ENCODE results near the gene FNBP1. TPM values are rescaled to one million over a fixed set of nuclear protein-coding genes. Genes with fewer than 3 reads are reported as not detected.

FNBP1 gene
- total and polyA plus RNA-seq, 2 experiments from 2014 or later: 19.5 to 21.0 TPM

DNA sequence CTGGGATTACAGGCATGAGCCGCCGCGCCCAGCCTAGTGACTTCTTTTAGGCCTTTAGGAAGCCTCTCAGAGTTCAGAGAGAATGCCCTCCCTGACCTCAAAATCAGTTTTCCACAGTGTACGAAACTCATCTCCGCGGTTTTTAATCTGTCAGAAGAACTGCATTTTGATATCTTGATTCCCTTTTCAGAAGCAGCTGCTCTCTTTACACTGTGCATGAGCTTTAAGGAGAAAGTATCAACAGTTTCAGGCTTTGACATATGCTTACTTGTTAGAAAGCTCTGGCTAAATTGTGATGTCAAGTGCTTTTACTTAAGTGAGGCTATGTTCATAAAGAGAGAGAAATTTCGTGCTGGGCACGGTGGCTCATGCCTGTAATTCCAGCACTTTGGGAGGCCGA, 133.1 kb downstream of the FNBP1 start:
- Histone ChIP-seq H3K4me2 (no peak overlapping the region), H3K27me3 (no peaks in the 10 kb centered on the region), H3K4me1 (ENCODE audit: insufficient read depth) (peaks cover 4% of the 10 kb centered on the region), H2AFZ (no peak overlapping the region), H3K9me2 (replicated peaks; ENCODE audit: insufficient read depth) (no peaks in the 10 kb centered on the region), H3K79me2 (no peaks in the 10 kb centered on the region), H4K20me1 (ENCODE audit: insufficient read depth, poor library complexity, severe bottlenecking) (no peaks in the 10 kb centered on the region), H3K27ac (no peak overlapping the region), H3K9me3 (ENCODE audit: low read depth) (no peaks in the 10 kb centered on the region), H3K36me3 (replicated peaks; ENCODE audit: insufficient read depth, low read depth) (no peaks in the 10 kb centered on the region), H3K4me3 (no peak overlapping the region)
- no peak for TF ChIP-seq EZH2 (IDR thresholded peaks at IDR 0.05; ENCODE audit: borderline replicate concordance)
- no peak for TF ChIP-seq EZH2phosphoT487 (IDR thresholded peaks at IDR 0.05; ENCODE audit: low read depth, severe bottlenecking, unreplicated experiment)
- TF ChIP-seq, protein P1, sequence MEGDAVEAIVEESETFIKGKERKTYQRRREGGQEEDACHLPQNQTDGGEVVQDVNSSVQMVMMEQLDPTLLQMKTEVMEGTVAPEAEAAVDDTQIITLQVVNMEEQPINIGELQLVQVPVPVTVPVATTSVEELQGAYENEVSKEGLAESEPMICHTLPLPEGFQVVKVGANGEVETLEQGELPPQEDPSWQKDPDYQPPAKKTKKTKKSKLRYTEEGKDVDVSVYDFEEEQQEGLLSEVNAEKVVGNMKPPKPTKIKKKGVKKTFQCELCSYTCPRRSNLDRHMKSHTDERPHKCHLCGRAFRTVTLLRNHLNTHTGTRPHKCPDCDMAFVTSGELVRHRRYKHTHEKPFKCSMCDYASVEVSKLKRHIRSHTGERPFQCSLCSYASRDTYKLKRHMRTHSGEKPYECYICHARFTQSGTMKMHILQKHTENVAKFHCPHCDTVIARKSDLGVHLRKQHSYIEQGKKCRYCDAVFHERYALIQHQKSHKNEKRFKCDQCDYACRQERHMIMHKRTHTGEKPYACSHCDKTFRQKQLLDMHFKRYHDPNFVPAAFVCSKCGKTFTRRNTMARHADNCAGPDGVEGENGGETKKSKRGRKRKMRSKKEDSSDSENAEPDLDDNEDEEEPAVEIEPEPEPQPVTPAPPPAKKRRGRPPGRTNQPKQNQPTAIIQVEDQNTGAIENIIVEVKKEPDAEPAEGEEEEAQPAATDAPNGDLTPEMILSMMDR (IDR thresholded peaks at IDR 0.05; ENCODE audit: poor library complexity): no peak
- WGBS (ENCODE audit: low lambda C conversion rate, missing lambda C conversion rate): 95% methylated on average over 9 of the region's 9 CpGs
- no peak for DNase-seq (ENCODE audit: low spot score)

DNA sequence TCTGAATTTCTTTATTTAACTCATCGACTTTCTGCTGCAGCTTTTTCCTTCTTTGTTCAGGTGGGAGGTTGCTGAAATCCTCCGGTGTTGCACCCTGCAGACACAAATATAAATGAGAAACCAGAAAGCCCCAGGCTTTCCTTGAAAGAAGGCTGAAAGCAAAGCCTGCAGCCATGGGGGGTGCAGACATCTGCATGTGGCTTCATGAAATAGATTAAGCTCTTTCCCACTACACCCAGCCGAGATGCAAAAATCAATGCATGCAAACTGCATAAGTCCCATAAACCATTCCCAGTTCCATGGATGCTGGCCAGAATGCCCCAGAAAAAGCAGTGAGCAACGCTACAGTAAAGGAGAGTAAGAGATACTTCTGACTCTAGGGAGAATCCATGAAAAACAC, 134.1 kb downstream of the FNBP1 start:
- DNase-seq (ENCODE audit: low spot score): no peak
- H3K9me3 ChIP-seq (ENCODE audit: low read depth): no peaks in the 10 kb centered on the region
- H2AFZ ChIP-seq: no peak overlapping the region
- WGBS (ENCODE audit: low lambda C conversion rate, missing lambda C conversion rate): 85% methylated on average over 4 of the region's 4 CpGs
- no peaks in the 10 kb centered on the region for H3K9me2 ChIP-seq (replicated peaks; ENCODE audit: insufficient read depth)
- no peak overlapping the region for H3K27ac ChIP-seq
- no peaks in the 10 kb centered on the region for H3K79me2 ChIP-seq
- TF ChIP-seq EZH2 (IDR thresholded peaks at IDR 0.05; ENCODE audit: borderline replicate concordance) (no peak), EZH2phosphoT487 (IDR thresholded peaks at IDR 0.05; ENCODE audit: low read depth, severe bottlenecking, unreplicated experiment) (no peak)
- TF ChIP-seq, protein P1 (IDR thresholded peaks at IDR 0.05; ENCODE audit: poor library complexity): no peak
- H3K4me1 ChIP-seq (ENCODE audit: insufficient read depth): peaks cover 4% of the 10 kb centered on the region
- H3K4me2 ChIP-seq: no peak overlapping the region
- H3K36me3 ChIP-seq (replicated peaks; ENCODE audit: insufficient read depth, low read depth): no peaks in the 10 kb centered on the region
- H3K4me3 ChIP-seq: no peak overlapping the region
- H3K27me3 ChIP-seq: no peaks in the 10 kb centered on the region
- H4K20me1 ChIP-seq (ENCODE audit: insufficient read depth, poor library complexity, severe bottlenecking): no peaks in the 10 kb centered on the region

DNA sequence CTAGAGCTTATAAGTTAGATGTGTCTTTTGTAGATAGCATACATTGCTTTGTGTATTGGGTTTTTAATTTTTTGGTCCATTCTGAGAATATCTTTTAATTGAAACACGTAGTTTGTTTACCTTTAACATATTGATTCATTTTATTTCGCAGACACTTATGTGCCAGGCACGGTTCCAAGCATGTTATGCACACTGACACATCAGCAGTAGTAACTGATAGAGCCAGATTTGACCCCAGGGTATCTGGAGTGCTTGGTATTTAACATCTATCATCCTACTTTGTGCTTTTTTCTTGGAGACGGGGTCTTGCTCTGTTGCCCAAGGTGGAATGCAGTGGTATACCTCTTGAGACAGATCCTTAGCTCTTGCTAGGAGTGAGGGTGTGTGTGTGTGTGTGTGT, 135.8 kb downstream of the FNBP1 start:
- no peaks in the 10 kb centered on the region for H3K79me2 ChIP-seq
- no peaks in the 10 kb centered on the region for H4K20me1 ChIP-seq (ENCODE audit: insufficient read depth, poor library complexity, severe bottlenecking)
- H2AFZ ChIP-seq: no peak overlapping the region
- no peak for DNase-seq (ENCODE audit: low spot score)
- no peaks in the 10 kb centered on the region for H3K9me3 ChIP-seq (ENCODE audit: low read depth)
- H3K4me1 ChIP-seq (ENCODE audit: insufficient read depth): peaks cover 4% of the 10 kb centered on the region
- no peak overlapping the region for H3K4me3 ChIP-seq
- 85% methylated on average over 4 of the region's 4 CpGs for WGBS (ENCODE audit: low lambda C conversion rate, missing lambda C conversion rate)
- TF ChIP-seq, protein P1 (IDR thresholded peaks at IDR 0.05; ENCODE audit: poor library complexity): no peak
- TF ChIP-seq EZH2 (IDR thresholded peaks at IDR 0.05; ENCODE audit: borderline replicate concordance) (no peak), EZH2phosphoT487 (IDR thresholded peaks at IDR 0.05; ENCODE audit: low read depth, severe bottlenecking, unreplicated experiment) (no peak)
- no peak overlapping the region for H3K27ac ChIP-seq
- H3K36me3 ChIP-seq (replicated peaks; ENCODE audit: insufficient read depth, low read depth): no peaks in the 10 kb centered on the region
- no peak overlapping the region for H3K4me2 ChIP-seq
- H3K9me2 ChIP-seq (replicated peaks; ENCODE audit: insufficient read depth): no peaks in the 10 kb centered on the region
- no peaks in the 10 kb centered on the region for H3K27me3 ChIP-seq

DNA sequence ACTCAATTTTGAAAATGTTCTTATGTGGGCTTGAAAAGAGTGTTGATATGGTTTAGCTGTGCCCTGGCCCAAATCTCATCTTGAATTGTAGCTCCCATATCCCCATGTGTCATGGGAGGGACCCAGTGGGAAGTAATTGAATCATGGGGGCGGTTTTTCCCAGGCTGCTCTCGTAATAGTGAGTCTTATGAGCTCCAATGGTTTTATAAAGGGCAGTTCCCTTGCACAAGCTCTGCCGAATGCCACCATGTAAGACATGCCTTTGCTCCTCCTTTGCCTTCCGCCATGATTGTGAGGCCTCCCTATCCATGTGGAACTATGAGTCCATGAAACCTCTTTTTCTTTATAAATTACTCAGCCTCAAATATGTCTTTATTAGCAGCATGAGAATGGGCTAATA, 136.7 kb downstream of the FNBP1 start:
- TF ChIP-seq, protein P1 (IDR thresholded peaks at IDR 0.05; ENCODE audit: poor library complexity): no peak
- TF ChIP-seq EZH2phosphoT487 (IDR thresholded peaks at IDR 0.05; ENCODE audit: low read depth, severe bottlenecking, unreplicated experiment) (no peak), EZH2 (IDR thresholded peaks at IDR 0.05; ENCODE audit: borderline replicate concordance) (no peak)
- H2AFZ ChIP-seq: no peak overlapping the region
- no peak for DNase-seq (ENCODE audit: low spot score)
- no peak overlapping the region for H3K4me3 ChIP-seq
- H3K27me3 ChIP-seq: no peaks in the 10 kb centered on the region
- no peak overlapping the region for H3K27ac ChIP-seq
- no peaks in the 10 kb centered on the region for H3K9me2 ChIP-seq (replicated peaks; ENCODE audit: insufficient read depth)
- no peaks in the 10 kb centered on the region for H3K79me2 ChIP-seq
- WGBS (ENCODE audit: low lambda C conversion rate, missing lambda C conversion rate): 98% methylated on average over 4 of the region's 4 CpGs
- H3K36me3 ChIP-seq (replicated peaks; ENCODE audit: insufficient read depth, low read depth): no peaks in the 10 kb centered on the region
- H3K4me2 ChIP-seq: no peak overlapping the region
- H3K9me3 ChIP-seq (ENCODE audit: low read depth): no peaks in the 10 kb centered on the region
- no peaks in the 10 kb centered on the region for H4K20me1 ChIP-seq (ENCODE audit: insufficient read depth, poor library complexity, severe bottlenecking)
- peaks cover 4% of the 10 kb centered on the region for H3K4me1 ChIP-seq (ENCODE audit: insufficient read depth)

All from hepatocyte (in vitro differentiated cells).